ENCODE measurements around the gene KLHDC9. TPM values are rescaled to one million over a fixed set of nuclear protein-coding genes. Genes with fewer than 3 reads are reported as not detected.

Gene KLHDC9
- total and polyA plus RNA-seq, 2 of the 8 experiments (the other 6 are each of a cell fraction or from before 2014, with no cell fraction given): 6.5 to 15.6 TPM

DNA sequence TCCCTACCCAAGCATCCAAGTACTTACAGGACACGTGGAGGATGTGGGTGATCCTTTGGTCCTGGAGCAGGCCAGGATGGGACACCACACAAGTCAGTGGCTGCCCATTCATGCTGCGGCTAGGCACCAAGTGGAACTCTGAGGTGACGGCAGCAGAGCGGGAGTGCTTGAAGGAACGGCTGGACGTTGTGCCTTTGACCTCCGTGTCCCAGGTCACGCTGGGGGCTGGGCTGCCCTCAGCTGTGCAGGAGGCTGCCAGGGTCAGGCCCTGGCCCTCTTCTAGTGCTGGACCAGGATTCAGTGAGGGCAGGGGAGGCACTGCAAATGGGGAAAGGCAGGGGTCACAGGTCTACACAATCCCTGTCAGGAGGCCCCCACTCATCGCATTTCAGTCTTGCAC is 20.7 kb upstream of the KLHDC9 start:
- Histone ChIP-seq H3K23me2 (ENCODE audit: low read depth, low read length) (no peaks in the 10 kb centered on the region), H3K4ac (replicated peaks; ENCODE audit: insufficient read length, low read depth, low read length) (no peak overlapping the region), H3K23ac (ENCODE audit: insufficient read length) (no peak overlapping the region), H3K36me3 (ENCODE audit: control insufficient read depth in 2 of 4, insufficient read depth in 4 of 4, low read length in 3 of 4) (no peaks in the 10 kb centered on the region), H3K18ac (ENCODE audit: extremely low read depth, low read length) (no peak overlapping the region), H3K14ac (ENCODE audit: insufficient read length) (no peak overlapping the region), H2AK5ac (ENCODE audit: low read depth, low read length) (no peak overlapping the region), H2BK120ac (replicated peaks; ENCODE audit: low read depth, low read length) (no peak overlapping the region), H3K4me1 (replicated peaks in 1 of 4; ENCODE audit: control insufficient read depth in 3 of 4, insufficient read depth in 4 of 4, low read length in 3 of 4) (no peaks in the 10 kb centered on the region; a peak in 3 of 7 replicates), H3K27ac (ENCODE audit: low read depth, low read length) (no peak overlapping the region), H3K56ac (replicated peaks; ENCODE audit: insufficient read length, low read depth, low read length) (no peak overlapping the region), H3K27me3 (replicated peaks in 1 of 4; ENCODE audit: control insufficient read depth in 3 of 4, extremely low read depth in 1 of 4, insufficient read depth in 3 of 4, low read length in 3 of 4) (no peaks in the 10 kb centered on the region), H3K4me2 (ENCODE audit: insufficient read depth in 1 of 2, low read depth in 2 of 2, low read length in 2 of 2) (no peak overlapping the region), H3K4me3 (ENCODE audit: extremely low read depth in 1 of 4, insufficient read depth in 2 of 4, low read depth in 3 of 4, low read length in 4 of 4) (no peak overlapping the region), H3K9ac (replicated peaks in 1 of 4; ENCODE audit: extremely low read depth in 1 of 4, low read depth in 3 of 4, low read length in 3 of 4) (no peak overlapping the region), H3K9me3 (ENCODE audit: insufficient read depth in 2 of 2, low read depth in 1 of 2, low read length in 1 of 2) (no peaks in the 10 kb centered on the region), H2BK15ac (ENCODE audit: low read length) (0 out of 2 replicates have a peak overlapping the region, but pooled peaks have one; percentile 32), H3K79me1 (ENCODE audit: low read depth, low read length) (no peaks in the 10 kb centered on the region), H3K79me2 (ENCODE audit: control insufficient read depth in 1 of 2, insufficient read depth in 2 of 2, low read length in 2 of 2) (no peaks in the 10 kb centered on the region), H2BK12ac (ENCODE audit: low read depth, low read length) (no peak overlapping the region), H2AFZ (ENCODE audit: low read length) (no peak overlapping the region), H4K91ac (replicated peaks; ENCODE audit: insufficient read length, low read length) (no peak overlapping the region), H4K20me1 (replicated peaks in 1 of 2; ENCODE audit: control insufficient read depth in 1 of 2, insufficient read depth in 2 of 2, low read length in 2 of 2) (no peaks in the 10 kb centered on the region), H4K8ac (ENCODE audit: extremely low read depth, insufficient read depth, low read length) (no peak overlapping the region), H2BK5ac (ENCODE audit: low read depth, low read length) (peak overlapping the region; percentile 8; the same call in 1 of the 2 replicates), H4K5ac (ENCODE audit: insufficient read length, low read depth, low read length) (no peak overlapping the region), H2BK20ac (ENCODE audit: low read length) (no peak overlapping the region)
- TF ChIP-seq SIX5 (IDR thresholded peaks at IDR 0.05; ENCODE audit: low read depth, low read length) (no peak), CREB1 (IDR thresholded peaks at IDR 0.05) (no peak)
- FAIRE-seq (no peak), DNase-seq (ENCODE audit: low read depth in 1 of 2, low spot score in 2 of 2) (no peak)
- 91% methylated on average over 8 of the region's 9 CpGs; no CpG with 5 or more reads in 1 of the 2 experiments for WGBS, 2 experiments (ENCODE audit: extremely low coverage in 1 of 2, insufficient coverage in 1 of 2, insufficient read length in 1 of 2, insufficient replicate concordance in 2 of 2, low coverage in 1 of 2, low lambda C conversion rate in 2 of 2, missing lambda C conversion rate in 1 of 2)
- CTCF ChIA-PET (ENCODE audit: partially characterized antibody): interaction anchor here (0.6 to 17.8 kb wide), 3 partner anchors 20 to 73 kb away, joined by 3 to 282 read pairs (median 3); partner anchors contain the start of gene KLHDC9
- POLR2A ChIA-PET (ENCODE audit: partially characterized antibody): no interaction called here
